Smooth muscle cell (in vitro differentiated cells): ENCODE data around the gene ROR2. TPM values are rescaled to one million over a fixed set of nuclear protein-coding genes. Genes with fewer than 3 reads are reported as not detected.

Source experiments
- DNase-seq: peaks from one replicate; lab custom pipeline; 2025; ENCODE audit not compliant: unreplicated experiment; lab: John Stamatoyannopoulos, UW
- H2AFZ ChIP-seq: fragments of 200-600 bp; sonication (generic); 2 replicates; pipeline ENCODE4 v1.6.0; 2016; ENCODE audit warnings: antibody characterized with exemption, low read depth, mild to moderate bottlenecking
- H3F3A ChIP-seq: fragments of 200-600 bp; sonication (generic); 2 replicates; pipeline ENCODE4 v1.6.0; 2017; ENCODE audit warnings: antibody characterized with exemption, low read depth
- H3K27ac ChIP-seq: fragments of 200-600 bp; sonication (generic); 2 replicates; pipeline ENCODE4 v1.5.1; 2016; ENCODE audit warnings: low read depth, mild to moderate bottlenecking
- H3K27me3 ChIP-seq: fragments of 200-600 bp; sonication (generic); 2 replicates; pipeline ENCODE4 v1.6.1; 2016; ENCODE audit warnings: low read depth, mild to moderate bottlenecking
- H3K36me3 ChIP-seq: fragments of 200-600 bp; sonication (generic); 2 replicates; pipeline ENCODE4 v1.5.1; 2016; ENCODE audit warnings: low read depth
- H3K4me1 ChIP-seq: fragments of 200-600 bp; sonication (generic); 2 replicates; pipeline ENCODE4 v1.5.1; 2016; ENCODE audit warnings: low read depth
- H3K4me2 ChIP-seq: fragments of 200-600 bp; sonication (generic); 2 replicates; pipeline ENCODE4 v1.6.0; 2016; ENCODE audit warnings: mild to moderate bottlenecking
- H3K4me3 ChIP-seq: fragments of 200-600 bp; sonication (generic); 2 replicates; pipeline ENCODE4 v1.5.1; 2016; ENCODE audit warnings: mild to moderate bottlenecking
- H3K79me2 ChIP-seq: fragments of 200-600 bp; sonication (generic); 2 replicates; pipeline ENCODE4 v1.6.0; 2016; ENCODE audit warnings: low read depth, mild to moderate bottlenecking
- H3K9ac ChIP-seq: fragments of 200-600 bp; sonication (generic); 2 replicates; pipeline ENCODE4 v1.6.0; 2016; ENCODE audit warnings: low read depth
- H3K9me3 ChIP-seq: fragments of 200-600 bp; sonication (generic); replicated peaks from 2 replicates; pipeline ENCODE4 v1.5.1; 2016; ENCODE audit warnings: low read depth
- H4K20me1 ChIP-seq: fragments of 200-600 bp; sonication (generic); 2 replicates; pipeline ENCODE4 v1.6.0; 2016; ENCODE audit warnings: low read depth
- CTCF ChIP-seq: fragments of 200-600 bp; sonication (generic); IDR thresholded peaks from 2 replicates; pipeline ENCODE4 v1.5.1; 2017; ENCODE audit warnings: borderline replicate concordance, mild to moderate bottlenecking, antibody characterized with exemption; ENCODE audit not compliant: insufficient read depth, poor library complexity, severe bottlenecking
- WGBS: methylation state at CpG from one replicate; pipeline ENCODE4 v1.1.7; 2016; ENCODE audit warnings: low lambda C conversion rate; 5-methylcytosine and 5-hydroxymethylcytosine counted together
- polyA plus RNA-seq: library from polyadenylated mRNA; unstranded; fragments of >200 nt; fragmentation: Nextera tagmentation; extraction: Ambion mirVana; gene quantifications from 2 replicates; pipeline ENCODE4 v1.2.1, GENCODE V29; 2016
- total RNA-seq: library from RNA; depleted of rRNA; stranded (reverse); fragments of >200 nt; gene quantifications from 2 replicates; pipeline ENCODE4 v1.2.3, GENCODE V29; 2014

ROR2 gene
- total and polyA plus RNA-seq, 2 experiments from 2014 or later: 16.7 to 21.7 TPM

DNA sequence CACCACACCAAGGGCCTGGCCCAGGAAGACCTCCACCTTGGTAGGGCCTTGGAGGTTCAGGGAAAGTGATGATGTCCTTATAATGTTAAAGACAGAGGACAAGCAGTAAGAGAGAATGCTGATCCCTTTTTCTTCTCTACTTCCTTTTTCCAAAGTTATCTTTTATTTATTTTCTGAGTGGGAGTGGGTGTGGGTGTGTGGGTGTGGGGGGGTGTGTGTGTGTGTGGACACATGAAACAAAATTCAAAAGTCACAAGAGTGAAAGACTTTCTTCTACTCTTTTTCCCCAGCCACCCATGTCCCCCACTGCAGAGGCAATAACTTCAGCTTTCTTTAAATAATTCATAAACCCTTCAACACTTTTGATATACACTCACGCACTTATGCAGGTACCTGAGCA lies 70.8 kb downstream of the ROR2 start:
- peaks cover 3% of the 10 kb centered on the region for H4K20me1 ChIP-seq
- no peak overlapping the region for H3K9ac ChIP-seq
- H3K9me3 ChIP-seq: no peaks in the 10 kb centered on the region
- H3K4me2 ChIP-seq: no peak overlapping the region
- H3K27ac ChIP-seq: no peak overlapping the region
- WGBS: 100% methylated on average over 1 of the region's 1 CpG
- no peak overlapping the region for H2AFZ ChIP-seq
- peaks cover 8% of the 10 kb centered on the region for H3K4me1 ChIP-seq
- no peak for DNase-seq
- no peaks in the 10 kb centered on the region for H3K27me3 ChIP-seq
- H3K36me3 ChIP-seq: no peaks in the 10 kb centered on the region
- no peaks in the 10 kb centered on the region for H3F3A ChIP-seq
- no peak overlapping the region for H3K4me3 ChIP-seq
- TF ChIP-seq CTCF: no peak
- peaks cover 12% of the 10 kb centered on the region for H3K79me2 ChIP-seq

DNA sequence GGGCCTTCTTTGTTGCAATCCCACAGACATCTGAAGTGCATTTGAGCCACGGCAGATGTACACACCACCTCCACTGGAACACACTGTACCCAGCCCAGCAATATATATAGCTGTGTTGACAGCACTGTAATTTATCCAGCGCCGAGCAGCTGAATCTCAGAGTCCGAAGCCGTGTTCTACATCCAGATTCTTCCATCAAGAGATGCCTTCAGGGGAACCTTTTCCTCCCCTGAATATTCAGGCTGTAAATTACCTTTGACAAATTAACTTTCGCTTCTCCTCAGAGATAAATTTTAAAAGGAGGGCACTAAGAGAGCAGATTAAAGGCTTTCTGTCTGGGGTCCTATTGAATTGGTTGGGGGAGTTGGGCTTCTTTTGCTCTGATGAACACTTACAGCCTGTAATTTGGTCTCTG lies 76.4 kb downstream of the ROR2 start:
- Histone ChIP-seq H3K4me2 (no peak overlapping the region), H3K27me3 (no peaks in the 10 kb centered on the region), H3K9ac (no peak overlapping the region), H3K4me1 (no peaks in the 10 kb centered on the region), H3F3A (no peaks in the 10 kb centered on the region), H3K79me2 (peaks cover 37% of the 10 kb centered on the region), H3K4me3 (no peak overlapping the region), H3K36me3 (no peaks in the 10 kb centered on the region), H3K27ac (no peak overlapping the region), H3K9me3 (no peaks in the 10 kb centered on the region), H2AFZ (no peak overlapping the region), H4K20me1 (peaks cover 3% of the 10 kb centered on the region)
- WGBS: 61% methylated on average over 6 of the region's 6 CpGs
- DNase-seq: no peak
- TF ChIP-seq CTCF: no peak

DNA sequence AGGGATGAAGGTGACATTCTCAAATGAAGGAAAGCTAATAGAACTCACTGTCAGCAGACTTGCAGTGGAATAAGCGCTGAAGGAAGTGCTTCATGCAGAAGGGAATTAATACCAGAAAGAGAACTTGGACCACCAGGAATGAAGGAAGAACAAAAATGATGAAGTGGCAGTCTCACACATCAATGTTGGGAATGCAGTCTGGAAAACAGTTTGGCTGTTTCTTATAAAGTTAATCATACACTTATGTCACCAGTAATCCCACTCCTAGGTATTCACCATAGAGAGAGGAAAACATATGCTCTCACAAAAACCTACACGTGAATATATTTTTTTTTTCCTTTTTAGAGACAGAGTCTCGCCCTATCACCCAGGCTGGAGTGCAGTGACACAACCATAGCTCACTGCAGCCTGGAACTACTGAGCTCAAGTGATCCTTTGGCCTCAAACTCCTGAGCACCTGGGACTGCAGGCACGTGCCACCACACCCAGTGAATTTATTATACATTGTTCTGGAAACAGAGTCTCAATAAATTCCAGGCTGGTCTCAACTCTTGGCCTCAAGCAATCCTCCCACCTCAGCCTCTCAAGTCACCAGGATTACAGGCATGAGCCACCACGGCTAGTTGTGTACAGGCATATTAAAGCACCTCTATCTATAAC lies 81.2 kb downstream of the ROR2 start:
- no peak overlapping the region for H3K27ac ChIP-seq
- TF ChIP-seq CTCF: no peak
- H3K36me3 ChIP-seq: no peaks in the 10 kb centered on the region
- H3K4me1 ChIP-seq: peaks cover 16% of the 10 kb centered on the region
- no peaks in the 10 kb centered on the region for H3F3A ChIP-seq
- no peak for DNase-seq
- H3K4me2 ChIP-seq: no peak overlapping the region
- 93% methylated on average over 5 of the region's 5 CpGs for WGBS
- no peaks in the 10 kb centered on the region for H3K27me3 ChIP-seq
- H2AFZ ChIP-seq: no peak overlapping the region
- H4K20me1 ChIP-seq: peaks cover 22% of the 10 kb centered on the region
- peaks cover 37% of the 10 kb centered on the region for H3K79me2 ChIP-seq
- H3K4me3 ChIP-seq: no peak overlapping the region
- H3K9ac ChIP-seq: no peak overlapping the region
- no peaks in the 10 kb centered on the region for H3K9me3 ChIP-seq

GRCh38 chr9:91867740-91868139 lies 82.3 kb downstream of the ROR2 start:
- H3K79me2 ChIP-seq: peaks cover 29% of the 10 kb centered on the region

More at GRCh38 chr9:91867740-91868139, 82.3 kb downstream of the ROR2 start:
- Histone ChIP-seq H3K9me3 (no peaks in the 10 kb centered on the region), H3K27me3 (no peaks in the 10 kb centered on the region), H3K4me2 (peak overlapping the region; percentile 55), H3K4me3 (no peak overlapping the region), H3K27ac (no peak overlapping the region), H3F3A (no peaks in the 10 kb centered on the region), H3K4me1 (peaks cover 16% of the 10 kb centered on the region), H2AFZ (no peak overlapping the region), H3K36me3 (no peaks in the 10 kb centered on the region), H4K20me1 (peaks cover 32% of the 10 kb centered on the region), H3K9ac (no peak overlapping the region)
- WGBS: 52% methylated on average over 6 of the region's 6 CpGs
- no peak for DNase-seq
- TF ChIP-seq CTCF: no peak
